Measurements from ENCODE around the gene CSTB.

DNA sequence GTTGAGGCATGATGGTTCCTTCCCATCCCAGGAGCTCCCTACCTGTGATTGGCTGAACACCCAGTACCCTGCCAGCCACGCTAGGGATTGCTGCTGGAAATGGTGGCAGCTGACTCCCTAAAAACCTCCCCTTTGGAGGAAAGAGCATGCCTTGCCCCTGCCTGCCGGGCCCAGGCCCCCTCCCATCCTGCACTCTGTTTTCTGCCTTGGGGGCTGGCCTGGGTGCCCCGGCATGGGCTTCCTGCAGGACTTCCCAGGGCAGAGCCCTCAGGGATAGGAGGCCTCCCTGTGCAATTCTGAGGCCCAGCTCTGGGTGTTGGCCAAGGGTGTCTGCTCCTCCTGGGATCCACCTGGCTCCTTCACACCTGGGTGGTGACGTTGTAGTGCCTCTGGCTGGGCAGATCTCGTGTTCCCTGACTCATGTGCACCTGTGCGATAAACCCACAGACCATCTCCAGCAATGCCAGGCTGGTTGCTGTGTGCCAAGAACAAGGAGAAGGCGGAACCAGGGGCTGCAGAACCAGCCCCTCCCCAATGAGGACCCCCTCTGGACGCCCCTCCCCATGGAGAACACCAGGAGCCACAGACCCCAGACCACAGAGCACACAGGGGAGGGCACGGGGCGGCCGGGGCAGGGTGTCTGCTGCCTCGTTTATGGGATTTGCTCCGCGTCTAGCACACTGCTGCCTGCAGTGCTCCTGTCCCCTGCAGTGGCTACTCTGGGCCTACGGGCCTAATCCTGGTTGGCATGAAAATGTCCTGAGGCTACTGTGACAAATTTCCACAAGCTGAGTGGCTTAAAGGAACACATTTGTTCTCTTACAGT is 13.6 kb downstream of the CSTB start:
- TF ChIP-seq, protein P1, sequence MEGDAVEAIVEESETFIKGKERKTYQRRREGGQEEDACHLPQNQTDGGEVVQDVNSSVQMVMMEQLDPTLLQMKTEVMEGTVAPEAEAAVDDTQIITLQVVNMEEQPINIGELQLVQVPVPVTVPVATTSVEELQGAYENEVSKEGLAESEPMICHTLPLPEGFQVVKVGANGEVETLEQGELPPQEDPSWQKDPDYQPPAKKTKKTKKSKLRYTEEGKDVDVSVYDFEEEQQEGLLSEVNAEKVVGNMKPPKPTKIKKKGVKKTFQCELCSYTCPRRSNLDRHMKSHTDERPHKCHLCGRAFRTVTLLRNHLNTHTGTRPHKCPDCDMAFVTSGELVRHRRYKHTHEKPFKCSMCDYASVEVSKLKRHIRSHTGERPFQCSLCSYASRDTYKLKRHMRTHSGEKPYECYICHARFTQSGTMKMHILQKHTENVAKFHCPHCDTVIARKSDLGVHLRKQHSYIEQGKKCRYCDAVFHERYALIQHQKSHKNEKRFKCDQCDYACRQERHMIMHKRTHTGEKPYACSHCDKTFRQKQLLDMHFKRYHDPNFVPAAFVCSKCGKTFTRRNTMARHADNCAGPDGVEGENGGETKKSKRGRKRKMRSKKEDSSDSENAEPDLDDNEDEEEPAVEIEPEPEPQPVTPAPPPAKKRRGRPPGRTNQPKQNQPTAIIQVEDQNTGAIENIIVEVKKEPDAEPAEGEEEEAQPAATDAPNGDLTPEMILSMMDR (conservative IDR thresholded peaks at IDR 0.05; ENCODE audit: low read depth, low read length): no peak
- TF ChIP-seq EZH2 (IDR thresholded peaks at IDR 0.05; ENCODE audit: borderline replicate concordance, low read depth, low read length, poor library complexity, severe bottlenecking): no peak
